Urothelium cell line (cell line): ENCODE measurements around the gene SYNE3.

ENCODE experiments used
- DNase-seq: peaks from one replicate; pipeline ENCODE4 v3.0.0; 2011; ENCODE audit warnings: low spot score, mixed read lengths
- FAIRE-seq: peaks from 2 replicates; lab custom pipeline; 2011; peaks lifted over from hg19 to GRCh38; lab: Jason Lieb, UNC

SYNE3 gene

GRCh38 chr14:95493503-95493902 lies 22.9 kb downstream of the SYNE3 start:
- DNase-seq, result no peak
- FAIRE-seq, result no peak

- DNase-seq, result no peak
- FAIRE-seq, result no peak
Observed at GRCh38 chr14:95491936-95492608, 24.4 kb downstream of the SYNE3 start.

GRCh38 chr14:95490727-95491451 lies 25.6 kb downstream of the SYNE3 start:
- FAIRE-seq (no peak), DNase-seq (no peak)

DNA sequence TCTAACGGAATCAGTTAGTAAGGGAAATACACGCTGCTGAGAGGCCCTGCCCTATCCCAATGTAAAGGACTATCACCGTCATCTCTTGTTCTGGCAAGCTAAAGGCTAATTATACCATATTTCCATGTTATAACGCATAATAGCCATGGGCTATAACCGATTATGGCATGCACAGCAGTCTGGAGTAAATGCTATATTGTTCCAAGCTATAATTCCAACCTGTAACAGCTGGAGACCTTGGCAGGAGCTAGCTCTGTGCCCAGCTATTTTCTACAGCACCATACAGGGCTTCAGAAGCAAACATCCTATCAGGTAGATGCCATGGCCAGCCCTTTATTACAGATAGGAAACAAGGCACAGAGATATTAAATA lies 26.3 kb downstream of the SYNE3 start:
- no peak for DNase-seq
- FAIRE-seq, result no peak

DNA sequence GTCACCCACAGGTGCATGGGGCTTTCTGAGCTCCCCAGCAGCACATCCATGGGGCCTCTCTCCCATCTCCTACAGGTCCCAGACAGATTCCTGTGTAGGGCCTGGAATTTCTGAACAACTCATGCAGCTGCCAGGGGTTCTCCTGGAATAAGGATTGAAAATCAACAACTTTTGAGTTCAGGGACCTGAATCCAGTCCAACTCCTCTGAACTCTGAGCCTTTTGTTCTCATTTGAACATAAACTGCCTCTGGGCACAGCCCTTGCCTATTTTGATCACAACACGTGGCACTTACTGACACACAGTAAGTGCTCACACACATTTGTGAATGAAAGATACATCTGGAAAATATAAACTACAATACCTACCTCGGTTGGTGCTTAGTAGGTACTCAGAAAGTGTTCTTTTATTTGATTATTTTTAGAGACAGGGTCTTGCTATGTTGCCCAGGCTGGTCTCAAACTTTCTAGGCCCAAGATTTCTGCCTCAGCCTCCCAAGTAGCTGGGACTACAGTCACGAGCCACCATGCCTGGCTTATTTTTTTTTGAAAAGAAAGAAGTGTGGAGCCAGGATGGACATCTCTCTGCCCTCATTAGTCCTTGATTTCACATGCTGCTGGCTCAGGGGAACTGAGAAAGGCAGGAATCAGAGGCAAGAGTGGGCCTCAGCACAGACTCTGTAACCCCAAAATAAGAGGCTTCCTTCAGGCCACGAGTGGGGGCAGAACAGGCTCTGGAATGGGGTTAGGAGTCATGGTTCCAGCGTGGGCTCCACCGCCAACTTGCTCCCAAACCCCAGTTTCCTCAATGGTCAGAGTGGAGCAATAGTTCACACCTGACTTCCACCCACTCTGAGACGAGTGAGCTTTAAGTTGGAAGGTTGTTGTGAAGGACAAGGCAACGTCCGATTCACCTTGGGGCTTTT lies 27.0 kb downstream of the SYNE3 start:
- FAIRE-seq, result no peak
- no peak for DNase-seq

GRCh38 chr14:95488376-95489213 lies 27.9 kb downstream of the SYNE3 start:
- DNase-seq (no peak), FAIRE-seq (no peak)

- FAIRE-seq (no peak), DNase-seq (no peak)
Observed at GRCh38 chr14:95487669-95488084, 28.8 kb downstream of the SYNE3 start.

GRCh38 chr14:95486875-95487668 lies 29.4 kb downstream of the SYNE3 start:
- DNase-seq (no peak), FAIRE-seq (no peak)

GRCh38 chr14:95485222-95485819 lies 31.1 kb downstream of the SYNE3 start:
- no peak for DNase-seq
- no peak for FAIRE-seq

DNA sequence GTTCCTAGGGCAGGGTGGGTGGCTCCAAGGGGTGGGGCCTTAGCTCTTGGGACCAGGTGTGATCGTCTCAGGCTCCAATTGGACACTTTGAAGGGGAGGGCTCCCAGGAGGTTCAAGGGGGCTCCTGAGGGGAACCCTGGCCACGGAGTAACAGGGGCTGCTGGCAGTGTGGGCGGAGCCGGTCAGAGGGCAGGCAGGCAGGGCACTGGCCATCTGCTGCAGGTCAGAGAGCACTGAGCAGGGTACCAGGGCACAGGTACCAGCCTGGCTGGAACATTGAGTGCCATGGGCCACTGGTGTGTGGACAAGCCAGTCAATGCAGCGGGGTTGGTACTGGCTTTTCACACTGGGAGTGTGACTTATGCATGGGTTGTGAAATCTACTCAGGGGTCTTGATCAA lies 32.2 kb downstream of the SYNE3 start:
- FAIRE-seq (no peak), DNase-seq (no peak)

- FAIRE-seq (peak; percentile 91), DNase-seq (peak; percentile 83)
Observed at GRCh38 chr14:95483309-95484165, 32.9 kb downstream of the SYNE3 start.

DNA sequence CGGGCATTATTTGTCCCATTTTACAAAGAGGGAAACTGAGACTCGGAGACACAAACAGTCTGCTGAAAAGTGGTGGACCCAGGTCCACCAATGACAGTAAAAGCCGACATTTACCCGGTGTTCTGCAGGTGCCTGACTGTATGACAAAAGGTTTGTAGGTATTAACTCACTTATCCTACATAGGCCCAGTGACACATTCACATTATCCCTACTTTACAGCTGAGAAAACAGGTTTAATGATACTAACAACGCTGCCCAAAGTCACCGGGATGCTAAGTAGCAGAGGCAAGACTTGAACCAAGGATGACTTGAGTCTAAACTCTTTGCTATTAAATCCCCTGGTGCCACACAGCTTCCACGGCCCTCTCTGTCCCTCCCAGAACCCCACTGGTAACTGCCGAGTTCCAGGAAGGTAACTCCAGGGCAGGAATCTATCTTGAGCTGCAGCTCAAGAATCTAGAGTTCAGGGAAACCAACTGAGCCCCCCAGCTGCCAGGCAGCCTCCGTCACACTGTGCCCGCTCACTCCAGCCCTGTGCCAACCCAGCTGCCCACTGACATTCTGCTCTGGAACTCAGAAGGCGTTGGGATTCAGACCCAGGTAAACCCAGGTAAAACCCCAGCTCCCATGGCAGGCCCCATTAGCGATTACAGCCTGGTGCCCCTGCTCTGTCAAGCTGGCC lies 33.7 kb downstream of the SYNE3 start:
- DNase-seq, result no peak
- FAIRE-seq, result no peak

DNA sequence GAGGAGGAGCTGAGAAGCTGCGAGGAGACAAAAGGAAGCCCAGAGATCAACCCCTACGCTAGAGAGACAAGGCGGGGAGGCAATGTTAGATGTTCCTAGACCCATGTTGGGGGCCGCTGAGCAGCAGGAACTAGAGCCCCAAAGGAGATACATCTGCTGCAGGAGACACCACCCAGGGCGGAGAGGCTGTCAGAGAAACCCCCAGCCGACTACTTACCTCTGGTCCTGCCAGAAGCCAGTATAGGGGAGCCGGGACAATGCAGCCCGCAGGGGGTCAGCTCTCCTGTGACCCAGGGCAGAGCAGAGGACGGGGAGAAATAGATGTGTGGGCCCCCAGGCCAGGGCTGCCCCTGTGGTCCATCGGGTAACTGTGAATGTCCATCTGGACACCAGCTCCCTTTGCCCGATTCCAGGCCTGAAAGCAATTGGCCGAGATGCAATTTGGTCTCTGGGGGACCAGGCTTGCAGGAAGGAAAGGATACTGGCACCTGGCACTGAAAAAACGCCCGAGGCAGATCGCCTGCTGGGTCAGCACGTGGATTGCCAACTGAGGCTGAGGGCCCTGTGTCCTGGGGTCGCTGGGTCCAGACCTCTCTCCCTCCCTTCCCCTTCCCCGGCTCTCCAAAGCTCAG lies 34.9 kb downstream of the SYNE3 start:
- FAIRE-seq (no peak), DNase-seq (no peak)

GRCh38 chr14:95480887-95481226 lies 35.6 kb downstream of the SYNE3 start:
- FAIRE-seq (no peak), DNase-seq (no peak)

GRCh38 chr14:95480109-95480886 lies 36.2 kb downstream of the SYNE3 start:
- FAIRE-seq (no peak), DNase-seq (no peak)

DNA sequence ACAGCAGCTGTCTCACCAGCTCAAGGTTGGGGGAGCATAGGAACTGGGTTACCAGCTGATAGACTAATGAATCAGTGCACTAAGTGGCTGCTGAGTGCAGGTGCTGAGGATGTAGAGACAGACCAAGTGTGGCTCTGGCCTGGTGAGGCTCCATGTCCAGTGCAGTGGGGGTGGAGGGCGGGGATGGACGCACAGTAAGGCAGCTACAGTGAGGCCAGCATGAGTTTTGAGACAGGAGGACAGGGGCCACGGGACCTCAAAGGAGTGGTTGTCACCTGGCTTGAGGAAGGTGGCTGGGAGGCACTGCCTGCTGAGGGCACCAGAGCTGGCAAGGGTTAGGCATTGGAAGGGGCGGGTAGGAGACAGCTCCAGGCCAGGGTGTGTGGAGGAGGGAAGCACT lies 37.0 kb downstream of the SYNE3 start:
- no peak for FAIRE-seq

DNA sequence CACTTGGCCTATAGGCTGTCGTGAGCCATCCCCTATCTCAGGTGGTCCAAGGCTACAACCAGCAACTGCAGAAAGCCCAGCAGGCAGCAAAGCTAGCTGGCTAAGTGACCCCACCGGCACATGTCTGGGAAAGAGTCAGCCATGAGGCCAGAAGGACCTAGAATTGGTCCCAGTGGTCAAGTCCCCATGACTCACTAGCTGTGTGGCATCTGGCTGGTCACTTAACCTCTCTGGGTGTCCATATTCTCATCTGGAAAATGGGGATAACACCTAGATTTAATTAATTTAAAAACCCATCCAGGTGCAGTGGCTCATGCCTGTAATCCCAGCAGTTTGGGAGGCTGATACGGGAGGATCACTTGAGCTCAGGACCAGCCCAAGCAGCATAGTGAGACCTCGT lies 37.6 kb downstream of the SYNE3 start:
- DNase-seq (no peak), FAIRE-seq (no peak)

More for the DNA sequence above, 37.0 kb downstream of the SYNE3 start:
- DNase-seq, result no peak
